PC-3 (cell line): Measurements from ENCODE around the gene AKAP8. TPM values are rescaled to one million over a fixed set of nuclear protein-coding genes. Genes with fewer than 3 reads are reported as not detected.

Experiments
- ATAC-seq: fragments of 200-7000 bp; cut with Tn5 transposase; 2 replicates; pipeline ENCODE4 v1.9.1; 2020; ENCODE audit warnings: mild to moderate bottlenecking, moderate library complexity
- BruUV-seq: library from RNA; stranded (reverse); fragments of 400-500 nt; replicated peaks from 2 replicates; lab custom pipeline; 2021; lab: Mats Ljungman, UMichigan
- CTCF ChIA-PET: fragments of 300-600 bp; sonication (Branson Sonifier 250); formaldehyde crosslinking; loops from one replicate; lab custom pipeline; 2022; ENCODE audit warnings: antibody characterized with exemption; lab: Charles Lee
- POLR2A ChIA-PET: fragments of 300-600 bp; sonication (Branson Sonifier 250); formaldehyde crosslinking; loops from one replicate; lab custom pipeline; 2022; ENCODE audit warnings: antibody characterized with exemption; ENCODE audit not compliant: unreplicated experiment; lab: Charles Lee
- DNase-seq: peaks from one replicate; pipeline ENCODE4 v3.0.0-alpha.2; 2015
- H2AFZ ChIP-seq: fragments of 300-600 bp; sonication (generic); 2 replicates; pipeline ENCODE4 v1.6.0; 2016; ENCODE audit warnings: antibody characterized with exemption, low read length
- H3F3A ChIP-seq: fragments of 300-600 bp; sonication (generic); one replicate; pipeline ENCODE4 v1.6.0; 2017; ENCODE audit warnings: antibody characterized with exemption, low read length, control low read depth, mild to moderate bottlenecking; ENCODE audit not compliant: unreplicated experiment
- H3K27ac ChIP-seq: fragments of 300-600 bp; sonication (generic); 2 replicates; pipeline ENCODE4 v1.5.1; 2016; ENCODE audit warnings: mild to moderate bottlenecking, low read length
- H3K27me3 ChIP-seq: fragments of 300-600 bp; sonication (generic); 2 replicates; pipeline ENCODE4 v1.6.1; 2016; ENCODE audit warnings: low read length, mixed read lengths
- H3K36me3 ChIP-seq: fragments of 300-600 bp; sonication (generic); 2 replicates; pipeline ENCODE4 v1.6.1; 2016; ENCODE audit warnings: low read depth, mixed run types, low read length, mixed read lengths
- H3K4me1 ChIP-seq: fragments of 300-600 bp; sonication (generic); 2 replicates; pipeline ENCODE4 v1.5.1; 2016; ENCODE audit warnings: low read length; ENCODE audit not compliant: insufficient read depth
- H3K4me2 ChIP-seq: fragments of 300-600 bp; sonication (generic); 2 replicates; pipeline ENCODE4 v1.6.0; 2016; ENCODE audit warnings: low read length
- H3K4me3 ChIP-seq: fragments of 300-600 bp; sonication (generic); 2 replicates; pipeline ENCODE4 v1.5.1; 2016; ENCODE audit warnings: mild to moderate bottlenecking, low read length, mixed read lengths
- H3K79me2 ChIP-seq: fragments of 300-600 bp; sonication (generic); 2 replicates; pipeline ENCODE4 v1.6.1; 2017; ENCODE audit warnings: low read length, mixed read lengths
- H3K9ac ChIP-seq: fragments of 300-600 bp; sonication (generic); 2 replicates; pipeline ENCODE4 v1.6.0; 2016; ENCODE audit warnings: mild to moderate bottlenecking, low read length
- H3K9me2 ChIP-seq: fragments of 300-600 bp; sonication (generic); replicated peaks from 2 replicates; pipeline ENCODE4 v1.6.1; 2016; ENCODE audit warnings: mixed run types, low read length, mixed read lengths
- H3K9me3 ChIP-seq: fragments of 300-600 bp; sonication (generic); 2 replicates; pipeline ENCODE4 v1.6.1; 2016; ENCODE audit warnings: low read length, mixed read lengths
- H4K20me1 ChIP-seq: fragments of 300-600 bp; sonication (generic); 2 replicates; pipeline ENCODE4 v1.6.1; 2016; ENCODE audit warnings: low read length, mixed read lengths
- EZH2 ChIP-seq: fragments of 300-600 bp; sonication (generic); IDR thresholded peaks from one replicate; pipeline ENCODE4 v1.6.1; 2017; ENCODE audit warnings: antibody characterized with exemption, mild to moderate bottlenecking, low read length; ENCODE audit not compliant: unreplicated experiment
- EZH2phosphoT487 ChIP-seq: fragments of 300-600 bp; sonication (generic); IDR thresholded peaks from 2 replicates; pipeline ENCODE4 v1.6.1; 2018; ENCODE audit warnings: mild to moderate bottlenecking, antibody characterized with exemption, low read length, borderline replicate concordance
- intact Hi-C: fragments of 100-400 bp; cut with micrococcal nuclease; formaldehyde crosslinking; loops from 2 replicates; pipeline ENCODE4 v1.9.0; 2023
- total RNA-seq: library from RNA; depleted of rRNA; stranded (reverse); fragments of >200 nt; gene quantifications from 2 replicates; pipeline ENCODE4 v1.2.3, GENCODE V29; 2014; rRNA removed
- TF ChIP-seq, protein P1 (sequence below): fragments of 300-600 bp; sonication (generic); conservative IDR thresholded peaks from 2 replicates; pipeline ENCODE4 v1.5.1; 2017; ENCODE audit warnings: antibody characterized with exemption, low read depth, mild to moderate bottlenecking, low read length

The AKAP8 gene
- total RNA-seq, 1 experiment from 2014 or later = 36.3 TPM

DNA sequence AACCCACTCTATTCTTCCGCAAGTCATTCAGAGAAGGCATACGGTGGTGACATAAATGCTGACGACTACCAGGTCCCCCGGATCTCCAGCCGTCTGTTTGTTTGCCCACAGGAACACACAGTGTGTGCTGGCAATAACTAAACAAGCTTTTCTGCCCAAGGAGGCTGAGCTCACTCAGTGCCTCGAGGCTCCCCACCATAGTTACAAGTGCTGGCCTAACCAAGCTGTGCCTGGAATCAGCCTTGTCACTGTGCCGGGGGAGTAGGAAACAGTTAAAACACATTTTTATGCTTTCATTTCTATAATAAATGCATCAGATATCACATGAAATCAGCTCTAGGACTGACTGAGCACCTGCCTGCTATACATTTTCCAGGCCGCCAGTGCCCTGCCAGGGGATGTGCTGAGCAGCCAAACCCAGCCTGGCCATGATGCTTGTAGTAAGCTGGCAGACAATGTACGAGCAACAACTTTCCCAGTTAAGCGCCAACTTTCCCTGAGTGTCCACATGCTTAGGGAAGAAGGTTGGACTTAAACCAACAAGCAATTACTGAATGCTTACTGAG is 75.4 kb downstream of the AKAP8 start:
- Histone ChIP-seq H3K4me2 (peak overlapping the region; percentile 69), H3F3A (peaks cover 14% of the 10 kb centered on the region), H2AFZ (no peak overlapping the region), H4K20me1 (peaks cover 77% of the 10 kb centered on the region), H3K27me3 (no peaks in the 10 kb centered on the region), H3K4me3 (peak overlapping the region; percentile 36; the same call in 1 of the 2 replicates), H3K9ac (peak overlapping the region; percentile 32; the same call in 1 of the 2 replicates), H3K79me2 (peaks cover 99% of the 10 kb centered on the region), H3K27ac (peak overlapping the region; percentile 82), H3K4me1 (peaks cover 48% of the 10 kb centered on the region), H3K36me3 (0 out of 2 replicates have a peak, but pooled peaks cover 3% of the 10 kb centered on the region), H3K9me2 (no peaks in the 10 kb centered on the region), H3K9me3 (no peaks in the 10 kb centered on the region)
- DNase-seq (peak; percentile 73), ATAC-seq (peak; percentile 81)
- intact Hi-C loops = no loop called here
- no TSS peak for BruUV-seq
- TF ChIP-seq, protein P1, sequence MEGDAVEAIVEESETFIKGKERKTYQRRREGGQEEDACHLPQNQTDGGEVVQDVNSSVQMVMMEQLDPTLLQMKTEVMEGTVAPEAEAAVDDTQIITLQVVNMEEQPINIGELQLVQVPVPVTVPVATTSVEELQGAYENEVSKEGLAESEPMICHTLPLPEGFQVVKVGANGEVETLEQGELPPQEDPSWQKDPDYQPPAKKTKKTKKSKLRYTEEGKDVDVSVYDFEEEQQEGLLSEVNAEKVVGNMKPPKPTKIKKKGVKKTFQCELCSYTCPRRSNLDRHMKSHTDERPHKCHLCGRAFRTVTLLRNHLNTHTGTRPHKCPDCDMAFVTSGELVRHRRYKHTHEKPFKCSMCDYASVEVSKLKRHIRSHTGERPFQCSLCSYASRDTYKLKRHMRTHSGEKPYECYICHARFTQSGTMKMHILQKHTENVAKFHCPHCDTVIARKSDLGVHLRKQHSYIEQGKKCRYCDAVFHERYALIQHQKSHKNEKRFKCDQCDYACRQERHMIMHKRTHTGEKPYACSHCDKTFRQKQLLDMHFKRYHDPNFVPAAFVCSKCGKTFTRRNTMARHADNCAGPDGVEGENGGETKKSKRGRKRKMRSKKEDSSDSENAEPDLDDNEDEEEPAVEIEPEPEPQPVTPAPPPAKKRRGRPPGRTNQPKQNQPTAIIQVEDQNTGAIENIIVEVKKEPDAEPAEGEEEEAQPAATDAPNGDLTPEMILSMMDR = no peak
- no peak for TF ChIP-seq EZH2phosphoT487
- no peak for TF ChIP-seq EZH2
- POLR2A ChIA-PET = interaction anchor here (0.6 kb wide), 1 partner anchor 11 kb away, joined by 4 read pairs; no protein-coding TSS in a partner anchor
- CTCF ChIA-PET = no interaction called here

Other genes starting within 250 kb of the AKAP8 start
- 21.5 and 28.1 TPM in 2 replicates for gene NOTCH3, start 178.8 kb downstream of the AKAP8 start, total RNA-seq
- gene EPHX3, start 147.3 kb downstream of the AKAP8 start, total RNA-seq = not detected in 2 replicates
- gene BRD4, start 47.2 kb downstream of the AKAP8 start, total RNA-seq = 20.9 and 46.4 TPM in 2 replicates
- gene AKAP8L, start 39.2 kb upstream of the AKAP8 start, total RNA-seq = 97.9 and 137 TPM in 2 replicates
- 30.9 and 35.1 TPM in 2 replicates for gene WIZ, start 70.2 kb upstream of the AKAP8 start, total RNA-seq
- gene RASAL3, start 84.8 kb upstream of the AKAP8 start, total RNA-seq = not detected in 2 replicates
- gene PGLYRP2, start 99.7 kb upstream of the AKAP8 start, total RNA-seq = not detected in 2 replicates
- gene CYP4F22, start 128.7 kb upstream of the AKAP8 start, total RNA-seq = 0.07 TPM in 1 of 2 replicates, not detected in the other
- gene CYP4F8, start 235.4 kb upstream of the AKAP8 start, total RNA-seq = not detected in 2 replicates